Fibroblast of upper back skin (primary cell): ENCODE measurements around the gene CARD19.
A peak's percentile ranks its signal among the peaks of the same experiment; 100 is the strongest.
"Not testable (repeated sequence)": the region's sequence is repeated elsewhere in the genome, so short reads cannot be mapped to it uniquely, and the experiment has no call there.

ENCODE experiments used
- DNase-seq: peaks from one replicate; pipeline ENCODE4 v3.0.0-alpha.2; 2013

CARD19 gene

DNA sequence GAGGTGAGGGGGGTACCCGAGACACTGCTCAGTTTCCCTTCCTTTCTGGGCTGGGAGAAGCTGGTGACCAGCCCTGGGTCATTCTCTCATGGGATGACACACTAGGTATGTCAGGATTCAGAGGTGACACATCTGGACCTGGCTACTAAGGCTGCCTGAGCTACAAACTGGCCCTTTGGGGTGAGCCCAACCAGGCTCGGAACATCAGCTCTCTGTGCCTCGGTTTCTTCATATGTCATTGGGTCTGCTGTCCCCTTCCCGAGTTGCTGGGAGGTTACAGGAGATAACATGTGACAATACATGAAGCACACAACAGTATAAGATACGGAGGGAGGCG lies 11.8 kb downstream of the CARD19 start:
- no peak for DNase-seq

GRCh38 chr9:93108291-93109041 lies 12.4 kb downstream of the CARD19 start:
- no peak for DNase-seq

DNA sequence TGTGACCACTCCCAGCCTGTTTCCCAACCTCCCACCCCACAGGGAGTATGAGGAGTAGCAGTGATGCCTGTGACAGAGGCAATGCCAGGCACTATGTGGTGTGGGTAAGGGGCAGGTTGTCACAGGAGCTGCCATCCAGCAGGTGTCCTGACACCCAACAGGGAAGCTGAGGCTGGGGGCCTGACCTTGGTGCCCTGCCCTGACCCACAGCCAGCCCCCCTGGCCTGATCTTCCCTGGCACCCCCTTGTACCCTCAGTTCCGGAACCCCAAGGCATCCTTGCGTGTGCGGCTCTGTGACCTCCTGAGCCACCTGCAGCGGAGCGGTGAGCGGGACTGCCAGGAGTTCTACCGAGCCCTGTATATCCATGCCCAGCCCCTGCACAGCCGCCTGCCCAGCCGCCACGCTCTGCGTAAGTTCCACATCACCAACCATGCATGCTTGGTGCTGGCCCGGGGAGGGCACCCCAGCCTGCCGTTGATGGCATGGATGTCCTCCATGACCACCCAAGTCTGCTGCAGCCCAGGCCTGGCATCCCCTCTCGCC lies 14.4 kb downstream of the CARD19 start:
- no peak for DNase-seq

- no peak for DNase-seq
Observed at GRCh38 chr9:93111001-93111370, 15.0 kb downstream of the CARD19 start.

DNA sequence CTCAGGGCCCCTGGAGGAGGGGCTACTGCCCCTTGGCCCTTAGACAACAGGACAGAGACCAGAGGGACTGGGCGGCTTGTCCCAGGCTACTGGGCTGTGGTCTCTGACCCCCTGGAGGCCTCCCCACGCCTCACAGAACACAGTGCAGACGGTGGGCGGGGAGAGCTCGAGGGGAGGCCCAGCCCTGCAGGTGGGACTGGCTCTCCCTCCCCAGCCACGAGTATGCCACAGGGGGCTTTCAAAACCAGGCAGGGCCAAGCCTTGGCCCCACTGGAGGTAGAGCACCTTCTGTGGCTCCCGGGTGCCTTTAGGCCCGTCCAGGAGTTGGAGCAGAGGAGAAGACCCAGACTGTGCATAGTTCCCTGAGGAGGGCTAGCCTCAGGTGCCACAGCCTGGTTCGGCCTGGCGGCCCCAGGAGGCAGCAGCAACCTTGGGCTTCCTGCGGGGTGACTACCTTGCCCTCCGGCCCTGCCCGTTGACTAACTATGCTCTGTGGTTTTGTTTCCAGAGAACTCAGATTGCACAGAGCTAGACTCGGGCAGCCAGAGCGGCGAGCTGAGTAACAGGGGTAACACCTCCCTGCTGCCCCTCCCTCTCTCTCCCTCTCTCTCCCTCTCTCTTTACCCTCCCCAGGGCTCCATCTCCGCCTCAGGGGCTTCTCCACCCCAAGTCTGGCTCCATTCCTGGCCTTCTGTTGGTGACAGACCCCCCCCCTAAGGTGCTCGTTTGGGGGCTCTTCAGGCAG lies 15.5 kb downstream of the CARD19 start:
- DNase-seq, result no peak

GRCh38 chr9:93112116-93112863 lies 16.3 kb downstream of the CARD19 start:
- DNase-seq, result no peak

DNA sequence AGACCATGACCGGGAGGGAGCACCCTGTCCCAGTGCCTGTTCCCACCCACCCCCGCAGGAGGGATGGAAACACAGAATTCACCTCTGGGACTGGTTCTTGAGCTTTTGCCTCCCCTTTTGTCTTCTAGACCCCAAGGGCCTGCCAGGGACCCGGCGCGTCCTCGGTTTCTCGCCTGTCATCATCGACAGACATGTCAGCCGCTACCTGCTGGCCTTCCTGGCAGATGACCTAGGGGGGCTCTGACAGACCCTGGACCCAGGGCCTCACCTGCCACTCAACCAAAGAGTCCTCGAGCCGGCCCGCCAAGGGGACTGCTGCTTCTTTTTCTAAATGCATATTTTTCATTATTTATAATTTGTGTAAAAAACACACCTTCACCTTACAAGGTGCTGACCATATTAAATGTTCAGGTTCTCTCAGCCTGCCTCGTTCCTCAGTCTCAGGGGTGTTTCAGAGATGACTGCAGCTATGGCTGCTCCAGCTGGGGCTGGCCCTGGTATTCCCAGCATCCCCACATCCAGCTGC lies 16.9 kb downstream of the CARD19 start:
- DNase-seq, result no peak

DNA sequence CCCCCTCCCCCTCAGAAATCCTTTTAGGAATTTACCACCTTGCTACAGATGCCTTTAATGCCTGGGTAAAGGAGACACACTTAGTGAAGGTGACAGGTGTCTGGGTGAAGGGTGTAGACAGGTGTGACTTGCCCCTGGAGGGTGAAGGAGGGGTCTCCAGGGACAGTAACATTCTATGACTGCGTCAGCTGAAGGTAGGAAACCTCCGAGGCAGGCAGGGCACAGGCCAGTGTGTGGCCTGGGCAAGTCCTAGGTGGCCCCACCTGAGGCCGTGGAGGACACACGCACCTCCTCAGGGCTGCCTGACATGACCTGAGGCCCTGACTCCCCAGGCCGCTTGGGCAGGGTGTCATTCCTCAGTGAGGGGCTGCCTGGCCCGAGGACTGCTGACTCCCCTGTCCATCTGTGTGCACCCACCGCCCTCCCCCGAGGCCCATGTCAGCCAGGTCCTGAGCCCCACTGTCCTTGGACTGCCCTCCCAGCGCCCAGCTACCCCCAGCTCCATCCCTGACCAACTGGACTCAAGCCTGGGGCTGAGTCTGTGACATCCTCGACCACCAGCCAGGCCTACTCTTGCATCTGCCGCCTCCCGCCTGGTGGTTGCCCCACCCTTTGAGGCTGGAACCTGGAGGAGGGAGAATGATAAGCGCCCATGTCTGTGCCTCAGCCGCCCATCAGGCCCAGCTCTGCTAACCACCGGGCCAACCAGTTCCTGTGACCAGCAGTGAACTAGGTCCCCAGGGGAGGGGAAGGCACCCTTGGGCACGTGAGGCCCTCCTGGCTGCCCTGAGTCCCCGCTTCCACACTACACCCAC lies 18.4 kb downstream of the CARD19 start:
- DNase-seq, result no peak

DNA sequence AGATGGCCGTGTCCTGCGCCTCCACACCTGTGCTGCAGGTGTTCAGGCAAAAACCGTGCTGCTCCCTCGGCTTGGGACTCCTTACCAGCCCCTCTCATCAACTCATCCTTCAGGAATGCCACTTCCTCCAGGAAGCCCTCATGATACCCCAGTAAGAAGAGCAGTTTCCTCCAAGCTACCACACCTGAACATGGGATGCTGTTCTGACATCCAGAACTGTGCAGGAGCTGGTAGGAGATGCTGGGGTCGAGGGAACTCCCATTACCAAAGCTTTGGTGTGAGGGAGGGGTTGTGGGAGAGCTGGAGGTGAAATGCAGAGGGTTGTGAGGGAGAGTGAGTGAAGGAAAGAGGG lies 18.9 kb downstream of the CARD19 start:
- no peak for DNase-seq

GRCh38 chr9:93115486-93116071 lies 19.6 kb downstream of the CARD19 start:
- DNase-seq, result no peak

DNA sequence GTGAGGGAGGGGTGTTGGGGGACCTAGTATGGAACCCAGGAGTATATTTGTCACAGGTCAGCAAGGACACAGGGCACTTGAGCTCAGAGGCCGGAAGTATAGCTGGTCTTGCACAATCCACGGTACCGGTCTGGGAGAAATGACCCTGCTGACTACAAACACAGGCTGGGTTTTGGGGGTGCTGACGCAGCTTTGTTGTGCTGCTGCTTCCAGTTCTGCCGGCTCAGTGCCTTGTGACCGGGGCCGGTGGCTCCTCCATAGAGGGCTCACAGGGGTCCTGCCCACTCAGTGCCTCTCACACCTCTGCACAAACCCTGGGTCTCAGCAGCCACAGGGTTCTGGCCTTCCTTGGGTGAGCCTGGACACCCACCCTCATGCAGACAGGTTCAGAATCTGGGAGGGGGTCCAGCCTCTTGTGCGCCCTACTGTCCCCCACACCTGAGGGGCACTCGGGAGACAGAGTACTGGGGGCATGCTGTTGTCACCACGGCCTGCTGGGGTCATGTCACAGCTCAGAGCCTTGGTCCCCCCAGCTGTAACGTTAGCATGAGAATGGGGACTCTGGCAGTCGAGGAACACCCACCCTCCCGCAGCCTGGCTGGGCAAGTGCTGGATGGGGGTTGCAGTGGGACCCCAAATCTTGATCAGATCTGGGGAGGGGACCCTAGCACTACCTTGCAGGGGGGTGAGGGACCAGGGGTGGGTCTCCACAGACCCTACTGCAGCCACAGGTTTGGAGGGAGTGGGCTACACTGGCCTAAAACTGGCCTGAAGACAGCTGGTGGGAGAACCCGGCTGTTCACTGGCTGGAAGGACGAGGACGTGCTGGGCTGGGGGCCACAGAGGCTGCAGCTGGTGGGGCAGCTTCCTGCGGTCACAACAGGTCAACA lies 20.3 kb downstream of the CARD19 start:
- DNase-seq, result no peak

DNA sequence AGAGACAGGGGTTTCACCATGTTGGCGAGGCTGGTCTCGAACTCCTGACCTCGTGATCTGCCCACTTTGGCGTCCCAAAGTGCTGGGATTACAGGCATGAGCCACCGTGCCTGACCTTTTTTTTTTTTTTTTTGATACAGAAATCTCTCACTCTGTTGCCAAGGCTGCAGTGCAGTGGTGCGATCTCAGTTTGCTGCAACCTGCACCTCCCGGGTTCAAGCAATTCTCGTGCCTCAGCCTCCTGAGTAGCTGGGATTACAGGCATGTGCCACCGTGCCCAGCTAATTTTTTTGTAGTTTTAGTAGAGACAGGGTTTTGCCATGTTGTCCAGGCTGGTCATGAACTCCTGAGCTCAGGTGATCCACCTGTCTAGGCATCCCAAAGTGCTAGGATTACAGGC lies 21.5 kb downstream of the CARD19 start:
- not testable (repeated sequence) for DNase-seq

- no peak for DNase-seq
Observed at GRCh38 chr9:93117924-93118862, 22.2 kb downstream of the CARD19 start.

- no peak for DNase-seq
Observed at GRCh38 chr9:93118863-93119702, 23.1 kb downstream of the CARD19 start.

DNA sequence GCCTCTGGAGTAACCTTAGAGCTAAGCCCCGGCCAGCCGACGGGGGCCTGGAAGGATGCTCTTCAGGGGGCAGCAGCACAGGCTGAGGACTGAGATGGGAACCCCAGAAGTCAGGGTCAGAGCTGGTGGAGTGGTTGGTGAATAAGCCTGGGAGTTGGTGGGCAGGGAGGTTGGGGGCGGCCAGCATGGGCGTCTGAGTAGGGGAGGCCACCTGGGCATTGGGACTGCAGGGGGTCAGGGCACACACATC lies 23.6 kb downstream of the CARD19 start:
- DNase-seq, result no peak

- DNase-seq, result peak; percentile 82
Observed at GRCh38 chr9:93119953-93120845, 24.2 kb downstream of the CARD19 start.

- no peak for DNase-seq
Observed at GRCh38 chr9:93120846-93121315, 24.9 kb downstream of the CARD19 start.
